Measurements from ENCODE around the gene RSPH1.

DNA sequence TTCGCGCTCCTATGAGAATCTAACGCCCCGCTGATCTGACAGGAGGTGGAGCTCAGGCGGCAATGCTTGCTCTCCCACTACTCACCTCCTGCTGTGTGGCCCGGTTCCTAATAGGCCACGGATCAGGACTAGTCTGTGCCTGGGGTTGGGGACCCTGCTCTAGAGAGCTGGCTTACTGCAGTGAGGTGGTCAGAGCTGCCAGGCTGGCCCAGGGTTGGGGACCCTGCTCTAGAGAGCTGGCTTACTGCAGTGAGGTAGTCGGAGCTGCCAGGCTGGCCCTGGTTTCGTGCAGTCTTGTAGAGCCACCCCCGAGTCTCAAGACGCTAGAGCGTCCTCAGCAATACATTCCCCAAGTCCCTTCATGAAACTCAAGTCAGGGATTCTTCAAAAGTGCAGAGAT is 45.1 kb upstream of the RSPH1 start:
- TF ChIP-seq, protein P1, sequence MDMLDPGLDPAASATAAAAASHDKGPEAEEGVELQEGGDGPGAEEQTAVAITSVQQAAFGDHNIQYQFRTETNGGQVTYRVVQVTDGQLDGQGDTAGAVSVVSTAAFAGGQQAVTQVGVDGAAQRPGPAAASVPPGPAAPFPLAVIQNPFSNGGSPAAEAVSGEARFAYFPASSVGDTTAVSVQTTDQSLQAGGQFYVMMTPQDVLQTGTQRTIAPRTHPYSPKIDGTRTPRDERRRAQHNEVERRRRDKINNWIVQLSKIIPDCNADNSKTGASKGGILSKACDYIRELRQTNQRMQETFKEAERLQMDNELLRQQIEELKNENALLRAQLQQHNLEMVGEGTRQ (IDR thresholded peaks at IDR 0.05; ENCODE audit: low read depth, low read length), result no peak
- TF ChIP-seq, protein P2, sequence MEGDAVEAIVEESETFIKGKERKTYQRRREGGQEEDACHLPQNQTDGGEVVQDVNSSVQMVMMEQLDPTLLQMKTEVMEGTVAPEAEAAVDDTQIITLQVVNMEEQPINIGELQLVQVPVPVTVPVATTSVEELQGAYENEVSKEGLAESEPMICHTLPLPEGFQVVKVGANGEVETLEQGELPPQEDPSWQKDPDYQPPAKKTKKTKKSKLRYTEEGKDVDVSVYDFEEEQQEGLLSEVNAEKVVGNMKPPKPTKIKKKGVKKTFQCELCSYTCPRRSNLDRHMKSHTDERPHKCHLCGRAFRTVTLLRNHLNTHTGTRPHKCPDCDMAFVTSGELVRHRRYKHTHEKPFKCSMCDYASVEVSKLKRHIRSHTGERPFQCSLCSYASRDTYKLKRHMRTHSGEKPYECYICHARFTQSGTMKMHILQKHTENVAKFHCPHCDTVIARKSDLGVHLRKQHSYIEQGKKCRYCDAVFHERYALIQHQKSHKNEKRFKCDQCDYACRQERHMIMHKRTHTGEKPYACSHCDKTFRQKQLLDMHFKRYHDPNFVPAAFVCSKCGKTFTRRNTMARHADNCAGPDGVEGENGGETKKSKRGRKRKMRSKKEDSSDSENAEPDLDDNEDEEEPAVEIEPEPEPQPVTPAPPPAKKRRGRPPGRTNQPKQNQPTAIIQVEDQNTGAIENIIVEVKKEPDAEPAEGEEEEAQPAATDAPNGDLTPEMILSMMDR (conservative IDR thresholded peaks at IDR 0.05; ENCODE audit: low read depth, low read length), result no peak
- no peak for TF ChIP-seq MAFK (IDR thresholded peaks at IDR 0.05; ENCODE audit: low read depth, low read length)
- TF ChIP-seq POLR2A (IDR thresholded peaks at IDR 0.05; ENCODE audit: low read depth, low read length), result no peak
- TF ChIP-seq CEBPB (IDR thresholded peaks at IDR 0.05; ENCODE audit: low read depth, low read length), result no peak
- no peak for TF ChIP-seq SMC3 (IDR thresholded peaks at IDR 0.05; ENCODE audit: low read depth, low read length)
- TF ChIP-seq FOS (IDR thresholded peaks at IDR 0.05; ENCODE audit: low read depth, low read length), result no peak
- no peak for TF ChIP-seq BHLHE40 (IDR thresholded peaks at IDR 0.05; ENCODE audit: low read depth, low read length)

All from IMR-90 (cell line).